CD4-positive, alpha-beta T cell (primary cell): ENCODE results near the gene SLC39A8. TPM values are rescaled to one million over a fixed set of nuclear protein-coding genes. Genes with fewer than 3 reads are reported as not detected.

Experiments
- ATAC-seq: fragments of 200-7000 bp; cut with Tn5 transposase; one replicate; pipeline ENCODE4 v1.10.0; 2022; ENCODE audit warnings: mild to moderate bottlenecking; ENCODE audit not compliant: poor library complexity
- CTCF ChIA-PET: fragments of 350-600 bp; sonication (Branson Sonifier 250); formaldehyde crosslinking; loops from one replicate; lab custom pipeline; 2021; ENCODE audit warnings: antibody characterized with exemption, inconsistent platforms; lab: Charles Lee
- POLR2A ChIA-PET: fragments of 350-600 bp; sonication (Branson Sonifier 250); formaldehyde crosslinking; loops from one replicate; lab custom pipeline; 2021; ENCODE audit warnings: antibody characterized with exemption, inconsistent platforms; lab: Charles Lee
- DNase-seq, 14 experiments: peaks; one replicate each; pipeline ENCODE4 v3.0.0-alpha.2; 2013 to 2020; ENCODE audit warnings: mixed read lengths in 2 of 14
- H3K27ac ChIP-seq, 2 donors: one replicate each; pipeline versions ENCODE4 v1.5.1 to v1.7.0; 2013; ENCODE audit warnings: low read length in 2 of 2, low read depth in 1 of 2, mild to moderate bottlenecking in 1 of 2
- H3K27me3 ChIP-seq, 2 experiments: 1 replicate in 1 of 2; 2 replicates in 1 of 2; pipeline versions ENCODE4 v1.6.1 to v1.7.0; 2013; ENCODE audit warnings: low read length in 2 of 2, control low read depth in 1 of 2, mild to moderate bottlenecking in 1 of 2, moderate library complexity in 1 of 2; ENCODE audit not compliant: insufficient read depth in 2 of 2, control insufficient read depth in 1 of 2
- H3K36me3 ChIP-seq: one replicate; pipeline ENCODE4 v1.6.1; 2013; ENCODE audit warnings: low read length, control low read depth; ENCODE audit not compliant: insufficient read depth
- H3K4me1 ChIP-seq: one replicate; pipeline ENCODE4 v1.6.1; 2013; ENCODE audit warnings: low read length, control low read depth; ENCODE audit not compliant: insufficient read depth
- H3K4me3 ChIP-seq: one replicate; pipeline ENCODE4 v1.5.1; 2013; ENCODE audit warnings: mild to moderate bottlenecking, low read length, moderate library complexity
- H3K9me3 ChIP-seq, 2 experiments: 1 replicate in 1 of 2; 2 replicates in 1 of 2; pipeline versions ENCODE4 v1.6.1 to v1.7.0; 2013; ENCODE audit warnings: low read length in 2 of 2, mild to moderate bottlenecking in 2 of 2, control low read depth in 1 of 2, moderate library complexity in 1 of 2; ENCODE audit not compliant: control insufficient read depth in 1 of 2, insufficient read depth in 1 of 2
- H3K27ac Mint-ChIP-seq: one replicate; pipeline ENCODE4 v1.8.0; 2020; ENCODE audit warnings: mixed read lengths
- H3K27me3 Mint-ChIP-seq: one replicate; pipeline ENCODE4 v1.8.0; 2021; ENCODE audit warnings: mixed read lengths
- H3K36me3 Mint-ChIP-seq: one replicate; pipeline ENCODE4 v1.8.0; 2021; ENCODE audit warnings: low read depth, mixed read lengths
- H3K4me1 Mint-ChIP-seq: one replicate; pipeline ENCODE4 v1.8.0; 2021; ENCODE audit warnings: low read depth, mixed read lengths
- H3K4me3 Mint-ChIP-seq: one replicate; pipeline ENCODE4 v1.8.0; 2020; ENCODE audit warnings: mild to moderate bottlenecking, mixed read lengths
- H3K9me3 Mint-ChIP-seq: one replicate; pipeline ENCODE4 v1.8.0; 2020; ENCODE audit warnings: mixed read lengths
- CTCF ChIP-seq: fragments of 200-600 bp; IDR thresholded peaks from one replicate; pipeline ENCODE4 v1.8.0; 2022; ENCODE audit warnings: antibody characterized with exemption, mild to moderate bottlenecking
- intact Hi-C, 2 experiments: fragments of 100-400 bp; cut with DNase I in 1 of 2; cut with micrococcal nuclease in 1 of 2; formaldehyde crosslinking; loops; one replicate each; pipeline versions ENCODE4 v1.15.1 to v1.9.0; 2023 to 2025; cut with DNase I, micrococcal nuclease
- polyA plus RNA-seq, 2 donors: library from polyadenylated mRNA; unstranded; fragments of 120-200 nt; gene quantifications; one replicate each; pipeline ENCODE4 v1.2.1, GENCODE V29; 2013
- total RNA-seq, 174 experiments: library from RNA in 2 of 174; stranded (reverse) in 2 of 174; gene quantifications; one replicate each; pipeline ENCODE4 v1.2.3 and lab custom pipeline; 2021 to 2026

Gene SLC39A8
- 10 to 100 TPM; 17.9 to 18.0 TPM for total RNA-seq
- polyA plus RNA-seq (2013, experiment 1 of 2): 30.5 TPM
- 28.6 TPM for polyA plus RNA-seq (2013, experiment 2 of 2)
- 39.5 to 333 (median 87.1) reads per million in 172 experiments for total RNA-seq (lab: John Stamatoyannopoulos, UW)

DNA sequence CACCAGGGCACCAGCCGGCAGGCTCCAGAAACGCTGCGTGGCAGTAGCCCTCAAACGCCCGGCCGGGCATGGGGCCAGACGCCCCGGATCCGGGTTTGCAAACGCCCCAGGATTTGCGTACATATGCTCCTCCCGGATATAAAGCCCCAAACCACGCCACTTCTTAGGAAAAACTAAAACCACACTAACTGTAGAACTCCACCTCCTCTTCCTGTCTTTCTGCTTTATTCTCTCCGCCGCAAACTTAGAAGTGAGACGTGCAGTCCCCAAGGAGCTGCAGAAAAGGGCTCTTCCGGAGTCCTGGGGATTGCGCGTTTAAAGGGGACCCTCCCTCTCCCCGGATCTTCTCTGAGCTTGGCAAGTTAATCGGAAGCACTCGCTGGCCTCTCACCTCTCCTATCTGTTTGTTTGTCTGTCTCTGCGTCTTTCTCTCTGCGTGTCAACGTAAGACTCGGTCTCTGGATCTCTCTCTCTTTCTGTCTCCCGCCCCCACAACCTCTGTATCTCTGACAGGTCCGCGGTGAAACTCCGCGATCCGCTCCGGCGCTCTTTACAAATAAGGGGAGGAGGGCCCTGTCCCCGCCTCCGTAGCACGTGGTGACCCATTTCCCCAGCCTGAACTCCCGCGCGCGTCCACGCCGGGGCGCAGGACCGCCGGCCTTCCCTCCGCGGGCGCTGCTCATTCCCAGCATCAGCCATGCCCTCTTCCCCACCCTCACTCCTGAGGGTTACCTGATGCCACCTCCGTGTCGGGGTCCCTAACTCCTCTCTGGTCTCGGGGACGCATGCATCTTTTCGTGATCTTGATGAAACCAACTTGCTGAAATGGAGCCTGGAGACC, at the start of gene SLC39A8:
SLC39A8 (minus strand) TSS at position 529 of the 841 bp plus-strand sequence. CDS start 820 bp downstream, outside the sequence.
- Histone ChIP-seq H3K4me1 (peaks cover 25% of the 10 kb centered on the region), H3K27ac (peak within 1 kb of the TSS; percentile 88 to 93), H3K36me3 (no peaks in the 10 kb centered on the region), H3K27me3 (no peaks in the 10 kb centered on the region), H3K4me3 (peak within 1 kb of the TSS; percentile 82), H3K9me3 (no peaks in the 10 kb centered on the region)
- POLR2A ChIA-PET: interaction anchor here (0.9 to 2.7 kb wide), 15 partner anchors 12 to 732 kb away, joined by 3 to 37 read pairs (median 5); partner anchors contain the start of genes CISD2, MANBA, NFKB1 and SLC9B1
- Mint-ChIP-seq H3K4me1 (peaks cover 47% of the 10 kb centered on the region), H3K9me3 (no peaks in the 10 kb centered on the region), H3K27me3 (no peaks in the 10 kb centered on the region), H3K4me3 (peak within 1 kb of the TSS; percentile 87), H3K27ac (peak within 1 kb of the TSS; percentile 88), H3K36me3 (peaks cover 12% of the 10 kb centered on the region)
- peak; percentile 80 for ATAC-seq
- CTCF ChIA-PET: interaction anchor here (0.7 to 1.6 kb wide), 7 partner anchors 14 to 523 kb away, joined by 3 to 5 read pairs (median 3); partner anchors contain the start of genes CISD2, MANBA and UBE2D3
- peak; percentile 95 for TF ChIP-seq CTCF
- intact Hi-C loops: loop anchor here (1.0 to 10.0 kb wide), 11 partner anchors 86 to 1000 kb away; partner anchors contain the start of genes BDH2 (in 2 of the 2), PPP3CA (in 2 of the 2), UBE2D3 (in 2 of the 2) and SLC9B1 (in 1 of the 2)
- peak; percentile 71 to 95 (median 81) for DNase-seq

- Histone ChIP-seq H3K9me3 (no peaks in the 10 kb centered on the region), H3K4me1 (no peaks in the 10 kb centered on the region), H3K27ac (no peak overlapping the region), H3K36me3 (no peaks in the 10 kb centered on the region), H3K27me3 (peaks cover 0 to 3% of the 10 kb centered on the region in 2 experiments), H3K4me3 (no peak overlapping the region)
- no peak overlapping the region for H3K27ac Mint-ChIP-seq
- ChIA-PET POLR2A (no interaction called here), CTCF (no interaction called here)
- H3K9me3 Mint-ChIP-seq: no peaks in the 10 kb centered on the region
- no peaks in the 10 kb centered on the region for H3K4me1 Mint-ChIP-seq
- no peak for ATAC-seq
- no peak overlapping the region for H3K4me3 Mint-ChIP-seq
- TF ChIP-seq CTCF: no peak
- DNase-seq: no peak
- H3K27me3 Mint-ChIP-seq: peaks cover 6% of the 10 kb centered on the region
- intact Hi-C loops: no loop called here
- H3K36me3 Mint-ChIP-seq: no peaks in the 10 kb centered on the region
Measured at GRCh38 chr4:102392033-102392744, 46.9 kb upstream of the SLC39A8 start.

GRCh38 chr4:102390438-102390837, 45.2 kb upstream of the SLC39A8 start:
- Mint-ChIP-seq H3K27ac (no peak overlapping the region), H3K9me3 (no peaks in the 10 kb centered on the region), H3K4me3 (no peak overlapping the region), H3K27me3 (peaks cover 16% of the 10 kb centered on the region), H3K4me1 (no peaks in the 10 kb centered on the region), H3K36me3 (no peaks in the 10 kb centered on the region)
- no peaks in the 10 kb centered on the region for H3K4me1 ChIP-seq
- ChIA-PET CTCF (no interaction called here), POLR2A (no interaction called here)
- no peak overlapping the region for H3K27ac ChIP-seq
- ATAC-seq (no peak), DNase-seq (peak in 3 of 14 experiments; percentile 25 to 62 (median 48))
- H3K9me3 ChIP-seq: no peaks in the 10 kb centered on the region
- intact Hi-C loops: no loop called here
- no peak for TF ChIP-seq CTCF
- peaks cover 0 to 7% of the 10 kb centered on the region in 2 experiments for H3K27me3 ChIP-seq
- no peak overlapping the region for H3K4me3 ChIP-seq
- H3K36me3 ChIP-seq: no peaks in the 10 kb centered on the region
